HCT116 (cell line): ENCODE results near the gene KRTAP5-3. TPM values are rescaled to one million over a fixed set of nuclear protein-coding genes. Genes with fewer than 3 reads are reported as not detected.
"Not testable (repeated sequence)": the region's sequence is repeated elsewhere in the genome, so short reads cannot be mapped to it uniquely, and the experiment has no call there.

Experiments used
- ATAC-seq: fragments of 200-7000 bp; cut with Tn5 transposase; 2 replicates; pipeline ENCODE4 v1.9.1; 2020; ENCODE audit warnings: mild to moderate bottlenecking, moderate library complexity
- BruUV-seq: library from RNA; stranded (reverse); fragments of 400-500 nt; replicated peaks from 2 replicates; lab custom pipeline; 2021; lab: Mats Ljungman, UMichigan
- CTCF ChIA-PET: fragments of 300-600 bp; sonication (Branson Sonifier 250); formaldehyde crosslinking; loops from one replicate; lab custom pipeline; 2021; ENCODE audit warnings: antibody characterized with exemption; lab: Charles Lee
- POLR2A ChIA-PET: fragments of 300-600, 350-600 bp; sonication (Branson Sonifier 250); formaldehyde crosslinking; loops from one replicate; lab custom pipeline; 2021; ENCODE audit warnings: antibody characterized with exemption; lab: Charles Lee
- RAD21 ChIA-PET, 2 experiments: fragments of 300-600 bp; sonication (Branson Sonifier 250); formaldehyde crosslinking; loops; one replicate each; lab custom pipeline; 2023; ENCODE audit warnings: low total read pairs in 2 of 2; ENCODE audit not compliant: uncharacterized antibody in 2 of 2, unreplicated experiment in 2 of 2, low non-redundant PET in 1 of 2; lab: Charles Lee
- DNase-seq: peaks from one replicate; pipeline ENCODE4 v3.0.0-alpha.2; 2010; ENCODE audit warnings: low read depth, low spot score
- H2AFZ ChIP-seq: fragments of 200-600 bp; shearing (Covaris generic), sonication (generic); 2 replicates; pipeline ENCODE4 v1.6.1; 2017; ENCODE audit warnings: low read depth, mixed run types, mixed read lengths, antibody characterized with exemption, low read length; ENCODE audit not compliant: poor library complexity, severe bottlenecking
- H3K27ac ChIP-seq: 2 replicates; pipeline ENCODE4 v1.5.1; 2012; ENCODE audit warnings: low read depth, low read length
- H3K27me3 ChIP-seq: fragments of 200-600 bp; sonication (generic); 2 replicates; pipeline ENCODE4 v1.6.1; 2016; ENCODE audit warnings: mixed run types, low read length, mixed read lengths; ENCODE audit not compliant: insufficient read depth
- H3K36me3 ChIP-seq, 2 experiments: fragments of 200-500 bp in 1 of 2; fragments of 200-600 bp in 1 of 2; sonication (Bioruptor generic) in 1 of 2; sonication (generic) in 1 of 2; 2 replicates each; pipeline versions ENCODE4 v1.5.1 to v1.6.1; 2014 to 2016; ENCODE audit warnings: low read length in 2 of 2, inconsistent platforms in 1 of 2, mixed read lengths in 1 of 2, mixed run types in 1 of 2; ENCODE audit not compliant: insufficient read depth in 2 of 2, control insufficient read depth in 1 of 2
- H3K4me1 ChIP-seq, 2 experiments: fragments of 200-600 bp in 1 of 2; sonication (generic) in 1 of 2; 2 replicates each; pipeline versions ENCODE4 v1.5.1 to v1.6.1; 2012 to 2017; ENCODE audit warnings: low read length in 2 of 2, inconsistent platforms in 1 of 2, mild to moderate bottlenecking in 1 of 2, mixed read lengths in 1 of 2, mixed run types in 1 of 2, moderate library complexity in 1 of 2; ENCODE audit not compliant: insufficient read depth in 2 of 2, control insufficient read depth in 1 of 2
- H3K4me2 ChIP-seq: fragments of 200-600 bp; sonication (generic); 2 replicates; pipeline ENCODE4 v1.6.1; 2017; ENCODE audit warnings: mixed run types, low read length, mixed read lengths
- H3K4me3 ChIP-seq, 2 experiments: fragments of 200-600 bp in 1 of 2; sonication (generic) in 1 of 2; replicated peaks in 1 of 2; 2 replicates each; pipeline ENCODE4 v1.5.1; 2011 to 2016; ENCODE audit warnings: low read length in 2 of 2, control low read depth in 1 of 2, low read depth in 1 of 2, mild to moderate bottlenecking in 1 of 2, mixed read lengths in 1 of 2, mixed run types in 1 of 2
- H3K79me2 ChIP-seq: fragments of 200-600 bp; sonication (generic); 2 replicates; pipeline ENCODE4 v1.6.1; 2017; ENCODE audit warnings: mild to moderate bottlenecking, mixed run types, low read length, moderate library complexity, mixed read lengths; ENCODE audit not compliant: insufficient read depth
- H3K9ac ChIP-seq: fragments of 200-600 bp; sonication (generic); 2 replicates; pipeline ENCODE4 v1.6.1; 2016; ENCODE audit warnings: low read length, mixed read lengths
- H3K9me2 ChIP-seq: fragments of 200-600 bp; sonication (generic), shearing (Covaris generic); 2 replicates; pipeline ENCODE4 v1.6.1; 2017; ENCODE audit warnings: mixed run types, mild to moderate bottlenecking, moderate library complexity; ENCODE audit not compliant: insufficient read depth
- H3K9me3 ChIP-seq, 2 experiments: fragments of 200-500 bp in 1 of 2; fragments of 200-600 bp in 1 of 2; sonication (Bioruptor generic) in 1 of 2; sonication (generic) in 1 of 2; 2 replicates each; pipeline ENCODE4 v1.6.1; 2014 to 2017; ENCODE audit warnings: low read length in 2 of 2, mixed read lengths in 2 of 2, inconsistent platforms in 1 of 2, low read depth in 1 of 2, mild to moderate bottlenecking in 1 of 2, mixed run types in 1 of 2, moderate library complexity in 1 of 2; ENCODE audit not compliant: control insufficient read depth in 1 of 2, insufficient read depth in 1 of 2
- H4K20me1 ChIP-seq: fragments of 200-600 bp; sonication (generic), shearing (Covaris generic); 2 replicates; pipeline ENCODE4 v1.6.1; 2017; ENCODE audit warnings: mixed run types, mild to moderate bottlenecking, moderate library complexity; ENCODE audit not compliant: insufficient read depth
- ATF3 ChIP-seq: IDR thresholded peaks from 2 replicates; pipeline ENCODE4 v1.6.1; 2012
- JUND ChIP-seq: IDR thresholded peaks from 2 replicates; pipeline ENCODE4 v1.6.1; 2012
- POLR2A ChIP-seq: IDR thresholded peaks from 2 replicates; pipeline ENCODE4 v1.7.0; 2011; ENCODE audit warnings: borderline replicate concordance; ENCODE audit not compliant: insufficient read depth, insufficient read length; ENCODE audit errors: extremely low read depth
- POLR2AphosphoS5 ChIP-seq: IDR thresholded peaks from 2 replicates; pipeline ENCODE4 v1.6.1; 2011; ENCODE audit warnings: mild to moderate bottlenecking, low read depth, low read length, moderate library complexity
- REST ChIP-seq: IDR thresholded peaks from 2 replicates; pipeline ENCODE4 v1.6.1; 2012; ENCODE audit warnings: low read depth
- TCF7L2 ChIP-seq: IDR thresholded peaks from 2 replicates; pipeline ENCODE4 v1.7.0; 2011; ENCODE audit warnings: borderline replicate concordance, inconsistent platforms; ENCODE audit not compliant: insufficient read depth, insufficient read length; ENCODE audit errors: extremely low read depth
- intact Hi-C: fragments of 100-400 bp; cut with micrococcal nuclease; formaldehyde crosslinking; loops from 2 replicates; pipeline ENCODE4 v1.10.0; 2022
- total RNA-seq: library from RNA; stranded (reverse); gene quantifications from one replicate; pipeline ENCODE4 v1.2.1, GENCODE V29; 2021; ENCODE audit not compliant: unreplicated experiment

Gene KRTAP5-3
- total RNA-seq, 1 experiment from 2014 or later, result not detected

- ChIA-PET CTCF (interaction anchor here (1.6 kb wide), 1 partner anchor 23 kb away, joined by 5 read pairs; no protein-coding TSS in a partner anchor), POLR2A (no interaction called here), RAD21 (no interaction called here)
- BruUV-seq, result no TSS peak
- intact Hi-C loops, result no loop called here
- H3K4me1 ChIP-seq, result no peaks in the 10 kb centered on the region
- TF ChIP-seq JUND, result no peak
- no peak for TF ChIP-seq REST
- TF ChIP-seq POLR2AphosphoS5, result no peak
- TF ChIP-seq ATF3, result no peak
- TF ChIP-seq TCF7L2, result no peak
- no peak for TF ChIP-seq POLR2A
- H4K20me1 ChIP-seq, result no peaks in the 10 kb centered on the region
- no peak overlapping the region for H3K27ac ChIP-seq
- ATAC-seq (no peak), DNase-seq (no peak)
- H3K9ac ChIP-seq, result no peak overlapping the region
- H3K9me3 ChIP-seq, result no peaks in the 10 kb centered on the region
- H2AFZ ChIP-seq, result no peak overlapping the region
- H3K9me2 ChIP-seq, result no peaks in the 10 kb centered on the region
- no peaks in the 10 kb centered on the region; the same call in 1 of the 2 replicates for H3K27me3 ChIP-seq
- H3K79me2 ChIP-seq, result no peaks in the 10 kb centered on the region
- no peak overlapping the region for H3K4me3 ChIP-seq
- H3K4me2 ChIP-seq, result no peak overlapping the region
- H3K36me3 ChIP-seq, result no peaks in the 10 kb centered on the region
These were observed 10.0 kb upstream of the KRTAP5-3 start for GRCh38 chr11:1618231-1618630.

DNA sequence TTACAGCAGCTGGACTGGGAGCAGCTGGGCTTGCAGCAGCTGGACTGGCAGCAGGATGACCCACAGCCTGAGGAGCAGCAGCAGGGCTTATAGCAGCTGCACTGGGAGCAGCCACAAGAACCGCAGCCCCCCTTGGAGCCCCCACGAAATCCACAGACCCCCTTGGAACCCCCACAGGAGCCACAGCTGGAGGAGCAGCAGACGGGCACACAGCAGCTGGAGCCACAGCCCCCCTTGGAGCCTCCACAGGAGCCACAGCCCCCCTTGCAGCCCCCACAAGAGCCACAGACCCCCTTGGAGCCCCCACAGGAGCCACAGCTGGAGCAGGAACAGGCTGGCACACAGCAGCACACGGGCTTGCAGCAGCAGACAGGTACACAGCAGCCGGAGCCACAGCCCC is 362 bp downstream of the KRTAP5-3 start:
- BruUV-seq, H3K9ac ChIP-seq, H3K9me3 ChIP-seq, H3K4me3 ChIP-seq, POLR2A ChIA-PET, CTCF ChIA-PET, H2AFZ ChIP-seq, intact Hi-C loops, RAD21 ChIA-PET, H3K27me3 ChIP-seq, H3K79me2 ChIP-seq, H3K4me1 ChIP-seq, ATAC-seq, H3K9me2 ChIP-seq, H3K4me2 ChIP-seq, H4K20me1 ChIP-seq, H3K27ac ChIP-seq, H3K36me3 ChIP-seq, DNase-seq: not testable (repeated sequence)

DNA sequence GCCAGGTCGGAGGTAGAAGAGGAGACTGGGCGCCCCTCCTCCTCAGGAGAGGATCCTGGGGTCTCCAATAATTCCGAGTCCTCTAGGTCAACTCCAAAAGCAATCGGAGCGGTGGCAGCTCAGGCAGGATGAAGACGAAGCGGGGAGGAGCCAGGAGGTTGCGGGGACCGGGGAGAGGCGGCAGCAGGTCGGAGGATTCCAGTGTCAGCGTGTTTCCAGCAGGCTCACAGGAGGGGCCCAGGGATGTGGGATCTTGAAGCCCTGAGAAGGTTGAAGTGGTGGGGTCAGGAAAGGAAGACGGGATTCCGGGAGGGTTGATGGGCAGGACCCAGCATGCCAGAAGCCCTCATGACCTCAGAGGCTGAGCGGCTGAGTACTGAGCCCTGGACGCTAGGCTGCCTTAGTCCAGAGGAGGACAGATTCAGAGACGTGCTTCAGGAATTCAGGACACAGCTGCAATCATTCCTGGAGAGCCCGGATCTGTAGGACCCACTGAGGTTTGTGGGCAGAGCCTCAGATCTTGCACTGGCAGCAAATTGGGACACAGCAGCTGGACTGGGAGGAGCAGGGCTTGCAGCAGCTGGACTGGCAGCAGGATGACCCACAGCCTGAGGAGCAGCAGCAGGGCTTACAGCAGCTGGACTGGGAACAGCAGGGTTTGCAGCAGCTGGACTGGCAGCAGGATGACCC is 962 bp downstream of the KRTAP5-3 start:
- H3K4me1 ChIP-seq, POLR2A ChIA-PET, H3K27ac ChIP-seq, ATAC-seq, DNase-seq, H3K36me3 ChIP-seq, H3K9ac ChIP-seq, H3K9me2 ChIP-seq, H3K9me3 ChIP-seq, H3K4me3 ChIP-seq, H4K20me1 ChIP-seq, intact Hi-C loops, H2AFZ ChIP-seq, CTCF ChIA-PET, H3K27me3 ChIP-seq, H3K79me2 ChIP-seq, BruUV-seq, RAD21 ChIA-PET, H3K4me2 ChIP-seq: not testable (repeated sequence)
